Sigmoid colon (tissue), 4 donors: ENCODE data around the gene CDC27.
"Not testable (repeated sequence)": the region's sequence is repeated elsewhere in the genome, so short reads cannot be mapped to it uniquely, and the experiment has no call there.

Source experiments
- POLR2A ChIP-seq, 2 donors: fragments of 450-650 bp; IDR thresholded peaks; one replicate each; pipeline ENCODE4 v1.6.1; 2016; ENCODE audit warnings: antibody characterized with exemption in 2 of 2, mild to moderate bottlenecking in 2 of 2, moderate library complexity in 2 of 2
- POLR2AphosphoS5 ChIP-seq, 4 donors: sonication (generic); formaldehyde crosslinking; IDR thresholded peaks; one replicate each; pipeline ENCODE4 v1.6.1; 2017; ENCODE audit warnings: antibody characterized with exemption in 4 of 4

DNA sequence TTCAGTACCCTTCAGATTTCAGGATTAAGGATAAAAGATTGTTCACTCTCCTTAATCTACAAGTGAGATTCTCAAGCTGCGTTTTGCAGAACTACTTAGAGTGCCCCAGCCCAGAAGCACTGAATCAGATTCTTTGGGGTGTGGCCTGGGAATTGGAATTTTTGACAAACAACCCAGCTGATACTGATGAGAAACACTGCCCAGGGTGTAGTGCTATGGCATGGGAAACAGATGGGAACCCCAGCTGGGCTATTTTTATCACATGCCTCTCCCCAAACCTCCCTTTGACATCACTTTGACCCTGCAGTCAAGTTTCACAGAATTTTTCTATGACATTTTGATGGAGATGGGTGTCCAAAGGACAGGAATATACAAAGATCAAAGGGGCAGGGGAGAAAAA is 83.8 kb downstream of the CDC27 start:
- TF ChIP-seq POLR2AphosphoS5, POLR2A (IDR thresholded peaks at IDR 0.05): not testable (repeated sequence)
